A172 (cell line): ENCODE data around the gene MBTPS2. TPM values are rescaled to one million over a fixed set of nuclear protein-coding genes. Genes with fewer than 3 reads are reported as not detected.
"Not testable (repeated sequence)": the region's sequence is repeated elsewhere in the genome, so short reads cannot be mapped to it uniquely, and the experiment has no call there.

Experiments
- DNase-seq: peaks from one replicate; pipeline ENCODE4 v3.0.0-alpha.2; 2015; ENCODE audit warnings: low spot score
- total RNA-seq: library from RNA; depleted of rRNA; stranded (reverse); fragments of >200 nt; shearing (Covaris generic); gene quantifications from 2 replicates; pipeline ENCODE4 v1.2.3, GENCODE V29; 2014; rRNA removed

The MBTPS2 gene
- 15.4 and 15.9 TPM in 2 replicates for total RNA-seq

- DNase-seq, result peak; percentile 88
Measured at GRCh38 chrX:21839334-21840192, at the start of gene MBTPS2. Gene MBTPS2 (plus strand): TSS chrX:21839617. CDS start chrX:21839735, 118 bp downstream.

DNA sequence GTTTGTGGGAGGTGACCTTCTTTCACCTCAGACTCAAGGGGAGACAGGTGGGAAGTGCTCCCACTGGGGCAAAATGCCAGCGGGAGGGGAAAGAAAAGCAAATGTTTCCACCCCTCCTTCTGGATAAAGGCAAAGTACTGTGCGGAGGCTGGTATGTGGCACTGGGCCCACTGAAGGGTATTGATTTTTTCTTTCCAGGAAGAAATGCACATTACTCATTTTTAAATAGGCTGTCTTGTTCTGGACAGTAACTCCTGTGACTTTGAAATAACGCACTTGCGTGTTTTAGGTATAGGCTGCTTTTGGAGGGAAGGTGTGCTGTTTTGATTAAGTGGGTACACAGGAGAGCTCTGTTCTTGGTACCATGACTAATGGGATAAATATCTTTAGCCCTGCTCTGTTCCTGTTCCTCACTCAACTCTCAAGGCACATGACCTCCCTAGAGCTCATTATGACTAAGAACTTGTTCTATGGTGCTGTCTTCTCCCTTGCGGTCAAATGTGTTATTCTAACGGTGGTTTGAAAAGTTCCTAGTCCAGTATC is 40.7 kb upstream of the MBTPS2 start:
- DNase-seq, result peak; percentile 95

- DNase-seq, result no peak
Measured at GRCh38 chrX:21799767-21800166, 39.6 kb upstream of the MBTPS2 start.

GRCh38 chrX:21800344-21800770 is 39.1 kb upstream of the MBTPS2 start:
- DNase-seq, result peak; percentile 65

DNA sequence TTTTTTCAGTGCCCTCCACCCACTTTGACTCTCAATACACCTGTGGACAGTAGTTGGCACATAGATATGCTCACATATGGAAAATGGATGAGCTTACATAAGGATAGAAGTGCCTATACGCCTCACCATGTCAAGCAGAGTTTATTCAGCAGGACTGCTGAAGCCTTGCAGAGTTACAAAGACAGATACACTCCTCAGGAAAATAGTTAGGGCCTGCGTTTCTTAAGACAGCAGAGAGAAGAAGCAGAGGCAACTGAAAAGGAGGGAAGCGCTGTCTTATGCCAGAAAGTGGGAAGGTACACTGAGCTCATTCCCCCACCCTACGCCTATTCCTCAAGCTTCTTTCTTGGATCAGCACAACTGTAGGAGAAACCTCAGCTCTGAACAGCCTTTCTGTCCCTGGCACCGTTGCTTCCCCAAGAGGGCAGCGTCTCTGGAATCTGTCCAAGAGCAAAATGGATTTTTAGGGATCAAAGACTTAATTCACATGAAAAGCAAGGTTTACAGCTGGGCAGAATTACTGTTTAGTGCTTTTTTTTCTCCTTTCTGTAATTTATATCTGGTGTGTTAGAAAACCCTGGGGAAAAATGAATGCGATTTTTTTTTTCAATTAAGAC is 37.3 kb upstream of the MBTPS2 start:
- DNase-seq, result no peak

DNA sequence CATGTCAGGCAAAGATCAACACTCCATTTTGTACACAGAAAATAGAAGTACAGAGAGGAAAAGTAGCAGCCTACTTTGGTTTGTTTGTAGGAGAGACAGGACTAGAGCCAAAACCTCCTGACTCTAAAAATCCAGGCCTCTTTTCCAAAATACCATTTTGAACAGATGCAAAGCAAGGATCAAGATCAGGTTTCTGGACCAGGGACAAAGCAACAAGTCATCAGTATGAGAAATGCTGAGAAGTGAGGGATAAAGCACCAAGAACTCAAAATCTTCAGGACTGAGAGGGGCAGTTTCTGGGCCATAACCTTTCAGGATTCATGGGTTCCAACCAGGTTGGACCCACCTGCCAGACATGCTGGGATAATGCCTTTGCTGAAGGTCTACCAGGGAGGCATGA is 36.6 kb upstream of the MBTPS2 start:
- DNase-seq, result no peak

DNA sequence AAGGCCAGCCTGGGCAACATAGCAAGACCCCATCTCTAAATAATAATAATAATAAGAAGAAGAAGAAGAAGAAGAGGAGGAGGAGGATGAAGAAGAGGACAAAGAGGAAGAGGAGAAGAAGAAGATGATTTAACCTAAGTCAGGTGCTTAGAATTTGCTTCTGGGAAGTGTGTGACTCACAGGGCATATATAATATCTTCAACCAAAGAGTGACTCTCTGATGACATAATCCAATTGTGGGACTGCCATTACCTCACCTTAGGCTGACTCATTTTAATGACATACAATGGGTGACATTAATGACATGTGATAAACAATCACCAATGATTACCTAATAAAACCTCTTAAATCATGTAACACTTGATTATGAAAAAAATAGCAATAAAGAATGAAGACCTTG is 32.7 kb upstream of the MBTPS2 start:
- peak; percentile 82 for DNase-seq

GRCh38 chrX:21811832-21812231 is 27.6 kb upstream of the MBTPS2 start:
- DNase-seq, result no peak

DNA sequence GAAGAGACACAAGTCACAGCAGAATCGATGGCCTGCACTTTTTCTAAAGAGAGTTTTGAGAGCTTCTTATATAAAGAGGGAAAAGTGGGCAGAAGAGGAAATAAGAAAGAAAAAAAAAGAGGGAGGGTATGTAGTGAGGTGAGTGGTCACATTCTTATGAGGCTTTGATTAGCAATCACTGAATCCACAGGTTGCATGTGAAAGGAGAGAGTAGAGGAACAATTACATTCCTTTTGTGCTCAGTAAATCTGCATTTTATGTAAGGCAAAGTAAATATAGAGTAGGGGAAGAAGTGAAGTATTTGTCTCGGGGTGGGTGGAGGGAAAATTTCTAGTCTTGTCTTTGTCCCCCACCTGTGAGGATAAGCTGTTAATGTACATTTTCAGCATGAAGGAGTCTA is 26.8 kb upstream of the MBTPS2 start:
- no peak for DNase-seq

GRCh38 chrX:21813612-21814368 is 25.6 kb upstream of the MBTPS2 start:
- DNase-seq, result no peak

DNA sequence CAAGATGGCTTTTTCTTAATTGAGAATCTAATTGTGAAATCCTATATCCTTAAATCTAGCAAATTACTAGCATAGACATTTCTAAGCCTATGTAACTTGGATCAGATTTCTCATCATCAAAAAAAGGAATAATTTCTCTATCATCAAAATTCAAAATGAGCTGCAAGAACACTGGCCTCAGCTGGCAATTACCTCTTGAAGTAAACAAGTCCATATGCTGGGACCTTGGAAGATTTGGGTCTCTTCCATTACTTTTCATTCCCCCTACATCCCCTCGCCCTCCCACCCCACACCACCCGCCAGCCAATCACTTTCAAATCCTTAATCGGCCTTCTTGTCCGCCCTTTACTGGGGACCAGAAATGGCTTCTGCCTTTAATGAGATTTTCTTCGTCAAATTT is 23.3 kb upstream of the MBTPS2 start:
- DNase-seq, result no peak

DNA sequence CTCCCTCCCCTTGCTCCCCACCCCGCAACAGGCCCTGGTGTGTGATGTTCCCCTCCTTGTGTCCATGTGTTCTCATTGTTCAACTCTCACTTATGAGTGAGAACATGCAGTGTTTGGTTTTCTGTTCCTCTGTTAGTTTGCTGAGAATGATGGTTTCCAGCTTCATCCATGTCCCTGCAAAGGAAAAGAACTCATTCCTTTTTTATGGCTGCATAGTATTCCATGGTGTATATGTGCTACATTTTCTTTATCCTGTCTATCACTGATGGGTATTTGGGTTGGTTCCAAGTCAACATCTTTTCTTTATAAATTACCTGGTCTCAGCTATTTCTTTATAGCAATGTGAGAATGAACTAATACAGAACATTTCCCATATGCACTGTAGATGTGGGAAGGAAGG is 19.2 kb upstream of the MBTPS2 start:
- not testable (repeated sequence) for DNase-seq

DNA sequence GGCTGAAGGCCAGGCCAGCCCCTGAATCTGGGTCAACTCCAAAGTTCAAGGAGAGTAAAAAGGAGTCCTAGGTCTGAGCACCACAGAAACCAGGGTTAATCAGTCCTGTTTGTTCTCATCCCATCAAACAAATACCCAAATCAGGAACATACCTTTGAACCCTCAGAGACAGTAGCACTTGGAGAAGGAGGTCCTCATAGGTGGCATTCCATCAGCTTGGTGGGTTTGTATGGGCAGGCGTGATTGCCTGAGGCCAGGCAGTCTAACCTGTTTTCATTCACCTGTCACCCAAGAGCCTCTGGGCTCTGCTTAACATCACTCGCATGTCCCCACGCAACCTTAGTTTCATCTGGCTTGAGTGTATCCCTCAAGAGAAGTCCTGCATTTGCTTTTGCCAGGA is 17.5 kb upstream of the MBTPS2 start:
- DNase-seq, result no peak

- DNase-seq, result no peak
Measured at GRCh38 chrX:21831496-21831895, 7.9 kb upstream of the MBTPS2 start.

DNA sequence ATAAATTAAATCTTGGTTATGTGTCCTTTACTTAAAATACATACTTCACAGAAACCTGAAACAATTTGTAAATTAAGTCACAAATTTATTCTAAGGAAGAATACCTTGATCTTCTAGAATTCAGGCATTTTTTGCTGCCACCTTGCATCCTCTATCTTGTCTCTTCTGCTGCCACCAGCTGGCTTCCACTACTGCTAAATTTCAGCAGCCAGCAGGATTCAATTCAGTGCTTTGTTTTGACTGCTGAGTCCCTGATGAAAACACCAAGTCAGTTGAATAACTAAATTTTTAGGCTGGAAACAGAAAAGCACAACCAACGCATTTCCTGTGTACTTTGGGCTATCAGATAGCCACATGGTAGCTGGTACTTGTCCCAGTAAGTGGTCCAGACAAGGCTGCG is 2.4 kb upstream of the MBTPS2 start:
- no peak for DNase-seq

DNA sequence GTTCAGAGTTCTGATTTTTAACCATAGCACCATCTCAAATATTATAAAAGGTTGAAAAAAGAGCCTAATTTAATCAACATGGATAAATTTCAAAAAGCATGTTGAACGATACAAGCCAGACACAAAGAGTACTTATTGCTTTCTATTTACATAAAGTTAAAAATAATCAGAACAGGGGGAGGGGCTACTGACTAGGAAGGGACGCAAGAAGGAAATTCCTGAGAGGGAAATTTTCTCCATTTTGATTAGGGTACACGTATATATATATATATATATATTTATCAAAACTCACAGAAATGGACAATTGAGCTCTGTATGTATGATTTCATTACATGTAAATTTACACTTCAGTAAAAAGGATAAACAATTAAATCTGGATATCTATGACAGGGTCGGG is 482 bp upstream of the MBTPS2 start:
- peak; percentile 19 for DNase-seq

- DNase-seq, result peak; percentile 5
Measured at GRCh38 chrX:21840193-21840545, 752 bp downstream of the MBTPS2 start.

DNA sequence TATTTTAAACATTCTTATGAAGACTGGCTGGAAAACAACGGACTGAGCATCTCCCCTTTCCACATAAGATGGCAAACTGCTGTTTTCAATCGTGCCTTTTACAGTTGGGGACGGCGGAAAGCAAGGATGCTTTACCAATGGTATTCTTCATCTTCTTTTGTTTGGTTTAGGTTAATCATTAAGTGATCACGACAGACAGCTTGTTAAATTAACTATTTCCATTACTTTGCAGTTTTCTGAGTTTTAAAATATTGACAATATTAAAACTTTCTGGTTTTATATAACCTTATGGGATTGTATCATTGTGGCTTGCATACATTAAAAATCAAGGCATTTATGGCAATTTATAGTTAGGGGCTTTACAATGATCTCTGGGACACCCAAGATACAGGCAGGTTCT is 3.8 kb downstream of the MBTPS2 start:
- DNase-seq, result no peak

- no peak for DNase-seq
Measured at GRCh38 chrX:21845096-21845495, 5.7 kb downstream of the MBTPS2 start.

- DNase-seq, result no peak
Measured at GRCh38 chrX:21847342-21847741, 7.9 kb downstream of the MBTPS2 start.

GRCh38 chrX:21853578-21853977 is 14.2 kb downstream of the MBTPS2 start:
- DNase-seq, result no peak

- no peak for DNase-seq
Measured at GRCh38 chrX:21855937-21856415, 16.6 kb downstream of the MBTPS2 start, which contains the start of gene YY2. Gene YY2 (plus strand): TSS chrX:21855987. CDS start chrX:21856485, 498 bp downstream.
